CD4-positive, alpha-beta T cell (primary cell): ENCODE measurements around the gene COL4A2. TPM values are rescaled to one million over a fixed set of nuclear protein-coding genes. Genes with fewer than 3 reads are reported as not detected.

Experiments used
- ATAC-seq: fragments of 200-7000 bp; cut with Tn5 transposase; one replicate; pipeline ENCODE4 v1.10.0; 2022; ENCODE audit warnings: mild to moderate bottlenecking; ENCODE audit not compliant: poor library complexity
- CTCF ChIA-PET: fragments of 350-600 bp; sonication (Branson Sonifier 250); formaldehyde crosslinking; loops from one replicate; lab custom pipeline; 2021; ENCODE audit warnings: antibody characterized with exemption, inconsistent platforms; lab: Charles Lee
- POLR2A ChIA-PET: fragments of 350-600 bp; sonication (Branson Sonifier 250); formaldehyde crosslinking; loops from one replicate; lab custom pipeline; 2021; ENCODE audit warnings: antibody characterized with exemption, inconsistent platforms; lab: Charles Lee
- DNase-seq, 14 experiments: peaks; one replicate each; pipeline ENCODE4 v3.0.0-alpha.2; 2013 to 2020; ENCODE audit warnings: mixed read lengths in 2 of 14
- H3K27ac ChIP-seq, 2 donors: one replicate each; pipeline versions ENCODE4 v1.5.1 to v1.7.0; 2013; ENCODE audit warnings: low read length in 2 of 2, low read depth in 1 of 2, mild to moderate bottlenecking in 1 of 2
- H3K27me3 ChIP-seq, 2 experiments: 1 replicate in 1 of 2; 2 replicates in 1 of 2; pipeline versions ENCODE4 v1.6.1 to v1.7.0; 2013; ENCODE audit warnings: low read length in 2 of 2, control low read depth in 1 of 2, mild to moderate bottlenecking in 1 of 2, moderate library complexity in 1 of 2; ENCODE audit not compliant: insufficient read depth in 2 of 2, control insufficient read depth in 1 of 2
- H3K36me3 ChIP-seq: one replicate; pipeline ENCODE4 v1.6.1; 2013; ENCODE audit warnings: low read length, control low read depth; ENCODE audit not compliant: insufficient read depth
- H3K4me1 ChIP-seq: one replicate; pipeline ENCODE4 v1.6.1; 2013; ENCODE audit warnings: low read length, control low read depth; ENCODE audit not compliant: insufficient read depth
- H3K4me3 ChIP-seq: one replicate; pipeline ENCODE4 v1.5.1; 2013; ENCODE audit warnings: mild to moderate bottlenecking, low read length, moderate library complexity
- H3K9me3 ChIP-seq, 2 experiments: 1 replicate in 1 of 2; 2 replicates in 1 of 2; pipeline versions ENCODE4 v1.6.1 to v1.7.0; 2013; ENCODE audit warnings: low read length in 2 of 2, mild to moderate bottlenecking in 2 of 2, control low read depth in 1 of 2, moderate library complexity in 1 of 2; ENCODE audit not compliant: control insufficient read depth in 1 of 2, insufficient read depth in 1 of 2
- H3K27ac Mint-ChIP-seq: one replicate; pipeline ENCODE4 v1.8.0; 2020; ENCODE audit warnings: mixed read lengths
- H3K27me3 Mint-ChIP-seq: one replicate; pipeline ENCODE4 v1.8.0; 2021; ENCODE audit warnings: mixed read lengths
- H3K36me3 Mint-ChIP-seq: one replicate; pipeline ENCODE4 v1.8.0; 2021; ENCODE audit warnings: low read depth, mixed read lengths
- H3K4me1 Mint-ChIP-seq: one replicate; pipeline ENCODE4 v1.8.0; 2021; ENCODE audit warnings: low read depth, mixed read lengths
- H3K4me3 Mint-ChIP-seq: one replicate; pipeline ENCODE4 v1.8.0; 2020; ENCODE audit warnings: mild to moderate bottlenecking, mixed read lengths
- H3K9me3 Mint-ChIP-seq: one replicate; pipeline ENCODE4 v1.8.0; 2020; ENCODE audit warnings: mixed read lengths
- CTCF ChIP-seq: fragments of 200-600 bp; IDR thresholded peaks from one replicate; pipeline ENCODE4 v1.8.0; 2022; ENCODE audit warnings: antibody characterized with exemption, mild to moderate bottlenecking
- intact Hi-C, 2 experiments: fragments of 100-400 bp; cut with DNase I in 1 of 2; cut with micrococcal nuclease in 1 of 2; formaldehyde crosslinking; loops; one replicate each; pipeline versions ENCODE4 v1.15.1 to v1.9.0; 2023 to 2025; cut with DNase I, micrococcal nuclease
- total RNA-seq, 174 experiments: library from RNA in 2 of 174; stranded (reverse) in 2 of 174; gene quantifications; one replicate each; pipeline ENCODE4 v1.2.3 and lab custom pipeline; 2021 to 2026

COL4A2 gene
- total RNA-seq, 2 experiments from 2014 or later, result not detected

GRCh38 chr13:110340812-110341444, 33.8 kb downstream of the COL4A2 start:
- intact Hi-C loops, result no loop called here
- Histone ChIP-seq H3K9me3 (no peaks in the 10 kb centered on the region), H3K27me3 (no peaks in the 10 kb centered on the region), H3K4me1 (peaks cover 19% of the 10 kb centered on the region), H3K36me3 (no peaks in the 10 kb centered on the region), H3K27ac (no peak overlapping the region), H3K4me3 (peak overlapping the region; percentile 24)
- DNase-seq (peak; percentile 5 to 72 (median 46)), ATAC-seq (peak; percentile 91)
- H3K4me1 Mint-ChIP-seq, result peaks cover 32% of the 10 kb centered on the region
- ChIA-PET CTCF (no interaction called here), POLR2A (interaction anchor here (0.9 to 1.0 kb wide), 4 partner anchors 10 to 374 kb away, joined by 3 to 4 read pairs (median 3); no protein-coding TSS in a partner anchor)
- H3K9me3 Mint-ChIP-seq, result no peaks in the 10 kb centered on the region
- no peak for TF ChIP-seq CTCF
- H3K4me3 Mint-ChIP-seq, result peak overlapping the region; percentile 80
- no peaks in the 10 kb centered on the region for H3K27me3 Mint-ChIP-seq
- H3K36me3 Mint-ChIP-seq, result no peaks in the 10 kb centered on the region
- H3K27ac Mint-ChIP-seq, result peak overlapping the region; percentile 70

- ChIA-PET CTCF (no interaction called here), POLR2A (interaction anchor here (0.9 kb wide), 1 partner anchor 374 kb away, joined by 3 read pairs; no protein-coding TSS in a partner anchor)
- Histone ChIP-seq H3K4me1 (peaks cover 19% of the 10 kb centered on the region), H3K36me3 (no peaks in the 10 kb centered on the region), H3K27ac (no peak overlapping the region), H3K27me3 (no peaks in the 10 kb centered on the region), H3K4me3 (no peak overlapping the region), H3K9me3 (no peaks in the 10 kb centered on the region)
- intact Hi-C loops, result no loop called here
- Mint-ChIP-seq H3K27me3 (no peaks in the 10 kb centered on the region), H3K4me3 (peak overlapping the region; percentile 80), H3K36me3 (no peaks in the 10 kb centered on the region), H3K9me3 (no peaks in the 10 kb centered on the region), H3K4me1 (peaks cover 32% of the 10 kb centered on the region), H3K27ac (peak overlapping the region; percentile 70)
- DNase-seq, result peak in 1 of 14 experiments; percentile 10
- TF ChIP-seq CTCF, result no peak
- ATAC-seq, result no peak
Observed at GRCh38 chr13:110341445-110342244, 34.6 kb downstream of the COL4A2 start.

- POLR2A ChIA-PET, result no interaction called here
- H3K4me3 Mint-ChIP-seq, result no peak overlapping the region
- CTCF ChIA-PET, result no interaction called here
- no peak for ATAC-seq
- no peak for DNase-seq
- no peaks in the 10 kb centered on the region for H3K27me3 Mint-ChIP-seq
- H3K4me1 Mint-ChIP-seq, result peaks cover 32% of the 10 kb centered on the region
- Histone ChIP-seq H3K27me3 (no peaks in the 10 kb centered on the region), H3K36me3 (no peaks in the 10 kb centered on the region), H3K27ac (no peak overlapping the region), H3K4me3 (no peak overlapping the region), H3K4me1 (peaks cover 19% of the 10 kb centered on the region), H3K9me3 (no peaks in the 10 kb centered on the region)
- intact Hi-C loops, result no loop called here
- no peak overlapping the region for H3K27ac Mint-ChIP-seq
- TF ChIP-seq CTCF, result no peak
- no peaks in the 10 kb centered on the region for H3K9me3 Mint-ChIP-seq
- no peaks in the 10 kb centered on the region for H3K36me3 Mint-ChIP-seq
Observed at GRCh38 chr13:110342474-110342873, 35.4 kb downstream of the COL4A2 start.
